Memory B cell (primary cell): Measurements from ENCODE around the gene GNG7.
"Not testable (repeated sequence)": the region's sequence is repeated elsewhere in the genome, so short reads cannot be mapped to it uniquely, and the experiment has no call there.

Source experiments
- ATAC-seq: fragments of 150-1000 bp; cut with Tn5 transposase; 2 replicates; pipeline ENCODE4 v1.10.0; 2021; ENCODE audit warnings: low read depth, mild to moderate bottlenecking, moderate library complexity
- DNase-seq, 2 donors: peaks; one replicate each; pipeline ENCODE4 v3.0.0; 2022; ENCODE audit warnings: low spot score in 2 of 2
- H3K27ac Mint-ChIP-seq: one replicate; pipeline ENCODE4 v1.8.0; 2022; ENCODE audit warnings: mild to moderate bottlenecking, moderate library complexity, mixed read lengths
- H3K27me3 Mint-ChIP-seq: one replicate; pipeline ENCODE4 v1.8.0; 2022; ENCODE audit warnings: mixed read lengths
- H3K36me3 Mint-ChIP-seq: one replicate; pipeline ENCODE4 v1.8.0; 2022; ENCODE audit warnings: mild to moderate bottlenecking, mixed read lengths
- H3K4me1 Mint-ChIP-seq: one replicate; pipeline ENCODE4 v1.8.0; 2022; ENCODE audit warnings: mixed read lengths
- H3K4me3 Mint-ChIP-seq: one replicate; pipeline ENCODE4 v1.8.0; 2022; ENCODE audit warnings: mild to moderate bottlenecking, moderate library complexity, mixed read lengths
- H3K9me3 Mint-ChIP-seq: one replicate; pipeline ENCODE4 v1.8.0; 2022; ENCODE audit warnings: mixed read lengths

Gene GNG7

GRCh38 chr19:2478278-2478755, 224.2 kb downstream of the GNG7 start:
- no peak for ATAC-seq

DNA sequence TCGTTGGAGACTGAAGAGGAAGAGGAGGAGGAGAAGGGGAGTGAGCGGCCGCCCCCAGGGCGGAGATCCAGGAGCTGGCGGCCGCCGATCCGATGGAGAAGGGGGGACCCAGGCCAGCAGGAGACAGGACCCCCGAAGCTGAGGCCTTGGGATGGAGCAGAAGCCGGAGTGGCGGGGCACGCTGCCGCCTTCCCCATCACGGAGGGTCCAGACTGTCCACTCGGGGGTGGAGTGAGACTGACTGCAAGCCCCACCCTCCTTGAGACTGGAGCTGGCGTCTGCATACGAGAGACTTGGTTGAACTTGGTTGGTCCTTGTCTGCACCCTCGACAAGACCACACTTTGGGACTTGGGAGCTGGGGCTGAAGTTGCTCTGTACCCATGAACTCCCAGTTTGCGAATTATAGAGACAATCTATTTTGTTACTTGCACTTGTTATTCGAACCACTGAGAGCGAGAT, 224.7 kb downstream of the GNG7 start:
- H3K9me3 Mint-ChIP-seq: peaks cover 3% of the 10 kb centered on the region
- H3K36me3 Mint-ChIP-seq: no peaks in the 10 kb centered on the region
- peak overlapping the region; percentile 96 for H3K4me3 Mint-ChIP-seq
- DNase-seq (peak in 1 of 2 donors; percentile 44), ATAC-seq (no peak)
- peaks cover 32% of the 10 kb centered on the region for H3K4me1 Mint-ChIP-seq
- H3K27ac Mint-ChIP-seq: peak overlapping the region; percentile 93
- H3K27me3 Mint-ChIP-seq: no peaks in the 10 kb centered on the region

More at GRCh38 chr19:2478278-2478755, 224.2 kb downstream of the GNG7 start:
- Mint-ChIP-seq H3K4me3 (peak overlapping the region; percentile 96), H3K9me3 (peaks cover 6% of the 10 kb centered on the region), H3K4me1 (peaks cover 32% of the 10 kb centered on the region), H3K36me3 (peaks cover 2% of the 10 kb centered on the region), H3K27ac (peak overlapping the region; percentile 93), H3K27me3 (no peaks in the 10 kb centered on the region)
- DNase-seq: peak in 1 of 2 donors; percentile 57

GRCh38 chr19:2477141-2477710, 225.3 kb downstream of the GNG7 start:
- Mint-ChIP-seq H3K27ac (peak overlapping the region; percentile 93), H3K36me3 (no peaks in the 10 kb centered on the region), H3K4me1 (peaks cover 32% of the 10 kb centered on the region), H3K9me3 (no peaks in the 10 kb centered on the region), H3K4me3 (peak overlapping the region; percentile 96), H3K27me3 (no peaks in the 10 kb centered on the region)
- ATAC-seq (no peak), DNase-seq (peak in 1 of 2 donors; percentile 51)

DNA sequence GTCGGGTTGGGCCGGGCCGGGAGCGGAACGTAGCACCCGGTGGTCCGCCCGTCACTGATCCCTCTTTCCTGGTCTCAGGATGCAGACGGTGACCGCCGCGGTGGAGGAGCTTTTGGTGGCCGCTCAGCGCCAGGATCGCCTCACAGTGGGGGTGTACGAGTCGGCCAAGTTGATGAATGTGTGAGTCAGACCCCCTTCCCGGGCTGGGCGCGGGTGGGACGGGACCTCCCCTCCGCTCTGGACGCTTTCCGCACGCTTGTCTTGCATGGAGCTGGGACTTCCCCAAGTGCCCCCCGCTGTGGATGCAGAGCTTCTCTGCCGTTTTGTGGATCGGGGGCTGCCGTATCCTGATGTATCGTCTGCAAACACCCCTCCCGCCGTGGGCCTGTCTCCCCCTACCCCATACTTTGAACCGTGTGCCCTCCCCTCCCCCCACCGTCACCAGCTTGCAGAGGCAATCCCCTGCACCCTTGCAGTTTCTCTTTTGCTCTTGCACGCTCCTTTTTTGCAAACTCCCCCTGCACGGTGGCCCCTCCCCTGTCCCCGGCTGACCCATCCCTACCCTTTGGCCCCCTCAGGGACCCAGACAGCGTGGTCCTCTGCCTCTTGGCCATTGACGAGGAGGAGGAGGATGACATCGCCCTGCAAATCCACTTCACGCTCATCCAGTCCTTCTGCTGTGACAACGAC, 225.9 kb downstream of the GNG7 start:
- peak overlapping the region; percentile 96 for H3K4me3 Mint-ChIP-seq
- DNase-seq (peak; percentile 51 to 60), ATAC-seq (no peak)
- peak overlapping the region; percentile 93 for H3K27ac Mint-ChIP-seq
- H3K27me3 Mint-ChIP-seq: no peaks in the 10 kb centered on the region
- no peaks in the 10 kb centered on the region for H3K36me3 Mint-ChIP-seq
- peaks cover 32% of the 10 kb centered on the region for H3K4me1 Mint-ChIP-seq
- H3K9me3 Mint-ChIP-seq: no peaks in the 10 kb centered on the region

DNA sequence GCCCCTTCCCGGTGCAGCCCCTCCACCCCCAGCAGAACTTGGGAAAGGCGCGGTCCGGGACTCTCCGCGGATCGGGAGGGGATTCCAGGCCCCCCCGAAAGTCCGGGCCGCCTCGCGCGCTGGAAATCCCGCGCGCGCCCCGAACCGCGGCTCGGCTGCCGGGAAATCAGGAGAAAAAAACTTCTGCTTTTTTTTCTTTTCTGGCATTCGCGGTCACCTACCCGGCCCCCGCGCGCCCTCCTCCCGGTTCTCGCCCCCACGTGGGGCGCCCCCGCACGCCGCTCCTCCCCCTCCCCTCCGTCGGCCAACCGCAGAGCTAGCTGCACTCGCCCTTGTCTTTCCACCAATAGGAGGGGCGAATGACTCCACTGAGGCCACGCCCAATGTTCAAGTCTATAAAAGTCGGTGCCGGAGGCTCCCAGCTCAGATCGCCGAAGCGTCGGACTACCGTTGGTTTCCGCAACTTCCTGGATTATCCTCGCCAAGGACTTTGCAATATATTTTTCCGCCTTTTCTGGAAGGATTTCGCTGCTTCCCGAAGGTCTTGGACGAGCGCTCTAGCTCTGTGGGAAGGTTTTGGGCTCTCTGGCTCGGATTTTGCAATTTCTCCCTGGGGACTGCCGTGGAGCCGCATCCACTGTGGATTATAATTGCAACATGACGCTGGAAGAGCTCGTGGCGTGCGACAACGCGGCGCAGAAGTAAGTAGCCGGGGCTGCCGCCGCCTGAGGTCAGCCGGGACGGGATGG, 226.6 kb downstream of the GNG7 start, which contains the start of gene GADD45B:
GADD45B (plus strand) TSS at position 426 of the 749 bp plus-strand sequence; CDS start at position 658, 232 bp downstream.
- DNase-seq: peak; percentile 96 to 98
- H3K36me3 Mint-ChIP-seq: no peaks in the 10 kb centered on the region
- H3K9me3 Mint-ChIP-seq: no peaks in the 10 kb centered on the region
- peak; percentile 67 for ATAC-seq
- H3K4me3 Mint-ChIP-seq: peak within 1 kb of the TSS; percentile 96
- peaks cover 32% of the 10 kb centered on the region for H3K4me1 Mint-ChIP-seq
- no peaks in the 10 kb centered on the region for H3K27me3 Mint-ChIP-seq
- peak within 1 kb of the TSS; percentile 93 for H3K27ac Mint-ChIP-seq

DNA sequence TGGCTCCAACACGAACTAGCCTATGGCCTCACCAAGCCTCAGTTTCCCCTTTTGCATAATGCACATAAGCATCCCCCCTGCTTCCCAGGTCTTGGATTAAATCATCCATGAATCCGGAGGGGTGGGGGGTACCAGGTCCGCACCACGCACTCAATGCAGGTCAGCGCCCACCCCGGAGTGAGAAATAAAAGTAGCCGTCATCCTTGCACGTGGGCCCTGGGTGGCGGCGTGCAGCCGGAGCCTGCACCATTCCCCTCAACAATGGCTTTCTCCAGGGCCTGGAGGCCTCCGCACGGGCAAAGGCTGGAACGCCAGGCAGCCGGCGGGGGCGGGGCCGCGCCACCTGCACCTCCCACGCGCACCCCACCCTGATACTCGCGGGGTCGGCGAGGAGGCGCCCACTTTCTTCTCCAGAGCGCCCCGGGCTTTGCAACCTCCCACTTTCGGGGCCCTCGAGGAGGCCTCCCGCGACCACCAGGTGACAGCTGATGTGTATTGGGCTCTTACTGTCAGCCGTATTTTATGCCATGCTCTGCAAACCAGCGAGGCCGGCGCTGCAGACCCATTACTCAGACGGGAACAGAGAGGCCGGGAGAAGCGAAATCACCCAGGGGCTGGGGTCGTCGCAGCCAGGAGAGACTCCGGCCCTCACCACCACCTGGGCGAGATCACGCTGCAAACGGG, 227.3 kb downstream of the GNG7 start:
- DNase-seq: peak; percentile 50 to 63
- no peaks in the 10 kb centered on the region for H3K36me3 Mint-ChIP-seq
- peaks cover 32% of the 10 kb centered on the region for H3K4me1 Mint-ChIP-seq

DNA sequence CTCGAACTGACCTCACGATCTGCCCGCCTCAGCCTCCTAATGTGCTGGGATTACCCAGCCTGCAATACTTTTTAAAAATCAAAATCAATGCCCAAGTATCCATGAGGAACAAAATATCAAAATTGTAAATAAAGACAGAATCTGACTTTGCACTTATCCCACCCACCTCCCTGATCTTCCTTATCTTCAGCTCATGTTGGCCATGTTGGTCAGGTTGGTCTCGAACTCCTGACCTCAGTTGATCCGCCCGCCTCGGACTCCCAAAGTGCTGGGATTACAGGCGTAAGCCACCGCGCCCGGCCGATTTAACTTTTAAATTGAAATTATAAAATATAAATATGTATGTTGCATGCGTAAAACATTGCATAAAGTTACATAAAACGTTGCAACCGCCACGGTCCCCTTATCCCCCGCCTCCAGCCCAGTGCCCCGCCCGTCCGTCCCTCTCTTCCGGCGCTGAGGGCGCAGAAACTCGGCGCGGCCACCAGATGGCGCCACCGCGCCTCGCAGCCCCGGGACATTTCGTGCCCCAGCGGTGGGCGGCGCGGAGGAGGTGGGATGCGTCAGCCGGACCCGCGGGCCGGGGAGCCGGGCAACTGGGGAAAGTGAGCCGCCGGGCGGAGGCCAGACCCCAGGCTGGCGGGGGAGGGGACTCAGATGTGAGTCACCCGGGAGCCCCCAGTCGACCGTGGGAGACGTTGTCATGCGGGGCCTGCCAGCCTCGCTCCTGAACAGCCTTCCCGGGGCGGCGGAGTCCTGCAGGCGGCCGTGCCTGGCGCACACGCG, 228.1 kb downstream of the GNG7 start:
- peaks cover 34% of the 10 kb centered on the region for H3K4me1 Mint-ChIP-seq
- H3K9me3 Mint-ChIP-seq: no peaks in the 10 kb centered on the region
- peak; percentile 87 to 92 for DNase-seq
- no peak overlapping the region for H3K27ac Mint-ChIP-seq
- peak; percentile 48 for ATAC-seq
- H3K4me3 Mint-ChIP-seq: peak overlapping the region; percentile 96
- H3K27me3 Mint-ChIP-seq: no peaks in the 10 kb centered on the region
- no peaks in the 10 kb centered on the region for H3K36me3 Mint-ChIP-seq

More for the DNA sequence above, 227.3 kb downstream of the GNG7 start:
- H3K9me3 Mint-ChIP-seq: no peaks in the 10 kb centered on the region
- no peaks in the 10 kb centered on the region for H3K27me3 Mint-ChIP-seq
- ATAC-seq: peak; percentile 12
- H3K4me3 Mint-ChIP-seq: peak overlapping the region; percentile 96
- peak overlapping the region; percentile 93 for H3K27ac Mint-ChIP-seq

- H3K9me3 Mint-ChIP-seq, H3K36me3 Mint-ChIP-seq, H3K27ac Mint-ChIP-seq, DNase-seq, ATAC-seq, H3K4me1 Mint-ChIP-seq, H3K27me3 Mint-ChIP-seq, H3K4me3 Mint-ChIP-seq: not testable (repeated sequence)
These were observed 232.6 kb downstream of the GNG7 start for GRCh38 chr19:2469915-2470200.

- no peak overlapping the region for H3K27ac Mint-ChIP-seq
- no peak overlapping the region for H3K4me3 Mint-ChIP-seq
- no peaks in the 10 kb centered on the region for H3K27me3 Mint-ChIP-seq
- no peaks in the 10 kb centered on the region for H3K9me3 Mint-ChIP-seq
- H3K36me3 Mint-ChIP-seq: no peaks in the 10 kb centered on the region
- peaks cover 4% of the 10 kb centered on the region for H3K4me1 Mint-ChIP-seq
- DNase-seq: no peak
- no peak for ATAC-seq
These were observed 233.2 kb downstream of the GNG7 start for GRCh38 chr19:2469102-2469914.

GRCh38 chr19:2468596-2468995, 233.9 kb downstream of the GNG7 start:
- no peaks in the 10 kb centered on the region for H3K9me3 Mint-ChIP-seq
- H3K4me1 Mint-ChIP-seq: peaks cover 4% of the 10 kb centered on the region
- H3K36me3 Mint-ChIP-seq: no peaks in the 10 kb centered on the region
- H3K27me3 Mint-ChIP-seq: no peaks in the 10 kb centered on the region
- ATAC-seq: no peak
- no peak overlapping the region for H3K27ac Mint-ChIP-seq
- DNase-seq: no peak
- no peak overlapping the region for H3K4me3 Mint-ChIP-seq

DNA sequence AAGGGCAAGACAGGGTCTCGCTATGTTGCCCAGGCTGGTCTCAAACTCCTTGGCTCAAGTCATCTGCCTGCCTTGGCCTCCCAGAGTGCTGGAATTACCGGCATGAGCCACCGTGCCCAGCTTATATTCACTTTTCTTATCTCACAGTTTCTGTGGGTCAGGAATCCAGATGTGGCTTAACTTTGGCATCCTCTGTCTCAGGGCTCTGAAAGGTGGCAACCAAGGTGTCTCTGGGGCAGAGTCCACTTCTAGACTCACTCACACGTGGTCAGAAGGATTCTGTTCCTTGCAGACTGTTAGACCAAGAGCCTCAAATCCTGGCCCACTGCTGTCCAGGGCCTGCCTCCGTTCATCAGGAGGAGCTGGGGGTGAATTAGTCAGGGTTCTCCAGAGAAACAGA, 238.1 kb downstream of the GNG7 start:
- DNase-seq (no peak), ATAC-seq (no peak)
- Mint-ChIP-seq H3K9me3 (no peaks in the 10 kb centered on the region), H3K36me3 (no peaks in the 10 kb centered on the region), H3K27ac (no peak overlapping the region), H3K27me3 (peaks cover 5% of the 10 kb centered on the region), H3K4me3 (no peak overlapping the region), H3K4me1 (peaks cover 4% of the 10 kb centered on the region)

DNA sequence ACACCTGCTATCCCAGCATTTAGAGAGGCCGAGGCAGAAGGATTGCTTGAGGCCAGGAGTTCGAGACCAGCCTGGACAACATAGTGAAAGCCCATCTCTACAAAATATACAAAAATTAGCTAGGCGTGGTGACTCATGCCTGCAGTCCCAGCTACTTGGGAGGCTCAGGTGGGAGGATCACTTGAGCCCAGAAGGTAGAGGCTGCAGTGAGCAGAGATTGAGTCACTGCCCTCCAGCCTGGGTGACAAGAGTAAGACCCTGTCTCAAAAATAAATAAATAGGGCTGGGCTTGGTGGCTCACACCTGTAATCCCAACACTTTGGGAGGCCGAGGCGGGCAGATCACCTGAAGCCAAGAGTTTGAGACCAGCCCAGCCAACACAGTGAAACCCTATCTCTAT, 238.8 kb downstream of the GNG7 start:
- DNase-seq, H3K9me3 Mint-ChIP-seq, H3K4me3 Mint-ChIP-seq, ATAC-seq, H3K27ac Mint-ChIP-seq, H3K4me1 Mint-ChIP-seq, H3K36me3 Mint-ChIP-seq, H3K27me3 Mint-ChIP-seq: not testable (repeated sequence)
